GM12801 (cell line): ENCODE results near the gene MTA1.

Experiments
- CTCF ChIP-seq: IDR thresholded peaks from one replicate; pipeline ENCODE4 v1.5.1; 2011; ENCODE audit warnings: control low read depth; ENCODE audit not compliant: insufficient read length; ENCODE audit errors: extremely low read depth

MTA1 gene

GRCh38 chr14:105467942-105468471, 48.4 kb downstream of the MTA1 start:
- no peak for TF ChIP-seq CTCF

DNA sequence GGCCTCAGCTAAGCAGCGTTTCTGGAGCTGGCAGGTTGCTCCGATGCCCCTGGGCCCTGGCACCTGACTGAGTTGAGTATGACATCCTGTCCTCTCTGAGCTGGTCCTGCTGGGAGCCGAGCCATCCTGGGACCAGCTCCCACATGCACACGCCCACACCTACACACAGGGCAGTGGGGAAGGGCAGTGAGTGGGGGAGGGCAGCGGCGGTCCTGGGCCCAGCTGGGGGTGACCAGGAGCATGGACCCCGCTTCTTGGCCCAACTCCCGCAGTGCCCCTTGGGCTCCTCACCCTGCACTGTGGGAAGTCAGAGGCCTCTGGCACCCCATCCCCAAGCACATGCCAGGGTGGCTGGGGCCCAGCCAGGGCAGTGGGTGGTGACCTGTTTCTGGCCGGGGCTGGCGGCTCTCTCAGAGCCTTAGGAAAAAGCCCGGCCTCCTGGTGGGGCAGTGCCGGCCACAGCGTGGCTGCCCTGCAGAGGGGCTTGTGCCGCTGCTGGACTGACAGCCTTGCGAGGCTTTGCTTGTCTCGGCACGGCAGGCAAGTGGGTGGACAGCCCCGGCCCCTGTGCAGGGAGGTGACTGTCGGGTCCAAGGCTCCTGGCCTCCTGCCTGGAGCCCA, 49.1 kb downstream of the MTA1 start:
- no peak for TF ChIP-seq CTCF

DNA sequence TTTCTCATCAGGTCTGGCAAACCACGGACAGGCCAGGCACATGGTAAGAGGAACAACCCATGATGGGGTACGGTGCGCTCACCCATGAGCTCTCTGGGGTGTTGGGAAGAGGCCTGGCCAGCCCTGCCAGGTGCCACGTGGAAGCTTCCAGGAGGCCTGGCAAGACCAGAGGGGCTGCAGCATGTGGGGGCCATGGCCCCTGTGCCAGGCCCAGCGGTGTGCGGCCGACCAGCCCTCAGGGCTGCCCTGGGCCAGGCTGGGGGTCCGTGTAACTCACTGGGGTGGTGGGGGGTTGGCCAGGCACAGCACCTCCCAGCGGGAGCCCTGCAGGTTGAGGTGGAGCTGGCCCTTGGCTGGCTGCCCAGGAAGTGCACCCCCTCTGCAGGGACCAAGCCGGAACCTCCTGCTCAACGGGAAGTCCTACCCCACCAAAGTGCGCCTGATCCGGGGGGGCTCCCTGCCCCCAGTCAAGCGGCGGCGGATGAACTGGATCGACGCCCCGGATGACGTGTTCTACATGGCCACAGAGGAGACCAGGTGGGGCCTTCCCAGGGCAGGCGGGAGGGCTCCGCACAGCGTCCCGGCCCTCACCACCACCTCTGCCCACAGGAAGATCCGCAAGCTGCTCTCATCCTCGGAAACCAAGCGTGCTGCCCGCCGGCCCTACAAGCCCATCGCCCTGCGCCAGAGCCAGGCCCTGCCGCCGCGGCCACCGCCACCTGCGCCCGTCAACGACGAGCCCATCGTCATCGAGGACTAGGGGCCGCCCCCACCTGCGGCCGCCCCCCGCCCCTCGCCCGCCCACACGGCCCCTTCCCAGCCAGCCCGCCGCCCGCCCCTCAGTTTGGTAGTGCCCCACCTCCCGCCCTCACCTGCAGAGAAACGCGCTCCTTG, 50.1 kb downstream of the MTA1 start:
- no peak for TF ChIP-seq CTCF

DNA sequence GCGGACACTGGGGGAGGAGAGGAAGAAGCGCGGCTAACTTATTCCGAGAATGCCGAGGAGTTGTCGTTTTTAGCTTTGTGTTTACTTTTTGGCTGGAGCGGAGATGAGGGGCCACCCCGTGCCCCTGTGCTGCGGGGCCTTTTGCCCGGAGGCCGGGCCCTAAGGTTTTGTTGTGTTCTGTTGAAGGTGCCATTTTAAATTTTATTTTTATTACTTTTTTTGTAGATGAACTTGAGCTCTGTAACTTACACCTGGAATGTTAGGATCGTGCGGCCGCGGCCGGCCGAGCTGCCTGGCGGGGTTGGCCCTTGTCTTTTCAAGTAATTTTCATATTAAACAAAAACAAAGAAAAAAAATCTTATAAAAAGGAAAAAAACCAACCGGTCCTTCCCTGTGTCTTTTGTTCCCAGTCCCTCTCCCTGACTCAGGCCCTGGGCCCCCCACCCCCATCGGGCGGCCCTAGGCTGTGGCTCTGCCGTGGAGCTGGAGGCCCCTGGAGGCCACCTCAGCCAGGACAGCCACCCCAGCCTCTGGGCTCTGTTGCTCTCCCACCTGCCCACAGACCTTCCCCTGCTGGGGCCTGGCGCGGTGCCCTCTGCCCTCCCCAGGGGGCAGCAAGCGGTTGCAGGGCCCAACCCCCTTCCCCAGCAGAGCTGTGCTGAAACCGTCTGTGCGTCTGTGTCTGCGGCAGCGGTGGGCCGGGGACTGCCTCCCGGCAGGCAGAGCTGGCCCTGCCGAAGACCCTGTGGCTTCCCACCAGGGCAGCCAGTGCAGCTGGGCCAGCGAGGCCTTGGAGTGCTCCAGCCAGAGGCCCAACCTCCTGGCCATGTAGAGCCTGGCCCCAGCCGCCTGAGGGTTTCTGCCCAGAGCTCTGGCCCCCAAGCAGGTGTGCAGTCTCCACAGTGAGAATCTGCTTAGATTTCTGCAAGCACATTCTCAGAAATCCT, 51.0 kb downstream of the MTA1 start:
- no peak for TF ChIP-seq CTCF

GRCh38 chr14:105471297-105471821, 51.7 kb downstream of the MTA1 start:
- TF ChIP-seq CTCF = no peak

- TF ChIP-seq CTCF = no peak
Observed at GRCh38 chr14:105471823-105472485, 52.3 kb downstream of the MTA1 start.
